ENCODE results near the gene VPS13D. TPM values are rescaled to one million over a fixed set of nuclear protein-coding genes. Genes with fewer than 3 reads are reported as not detected.

VPS13D gene
- total and polyA plus RNA-seq, 2 of the 4 experiments (the other 2 are of a cell fraction) = 9.0 to 16.3 TPM

- H3K4me2 ChIP-seq (ENCODE audit: low read depth, low read length) = no peak overlapping the region
- BruUV-seq (replicated peaks) = no TSS peak
- H4K20me1 ChIP-seq (ENCODE audit: insufficient read depth, low read length) = no peaks in the 10 kb centered on the region
- H2BK5ac ChIP-seq (ENCODE audit: low read depth, low read length, poor library complexity, severe bottlenecking) = no peak overlapping the region
- H4K5ac ChIP-seq (ENCODE audit: low read depth, low read length) = no peak overlapping the region
- H3K4me3 ChIP-seq (ENCODE audit: insufficient read depth, low read depth, low read length) = no peak overlapping the region
- POLR2A ChIA-PET (ENCODE audit: unreplicated experiment) = no interaction called here
- no peaks in the 10 kb centered on the region for H3K27me3 ChIP-seq (ENCODE audit: control insufficient read depth, insufficient read depth, low read length)
- H2BK120ac ChIP-seq (ENCODE audit: low read depth, low read length) = no peak overlapping the region
- H3K18ac ChIP-seq (ENCODE audit: low read depth, low read length) = no peak overlapping the region
- dilution Hi-C loops (cut with HindIII; ENCODE audit: low sequenced_read_pairs, unreplicated experiment) (no loop called here), in situ Hi-C loops (cut with MboI; ENCODE audit: low sequenced_read_pairs) (no loop called here), intact Hi-C loops (cut with micrococcal nuclease) (no loop called here)
- no peak for TF ChIP-seq RFX5 (IDR thresholded peaks at IDR 0.05; ENCODE audit: low read depth, low read length)
- TF ChIP-seq NFE2L2 (IDR thresholded peaks at IDR 0.05; ENCODE audit: low read depth, low read length) = no peak
- TF ChIP-seq USF2 (IDR thresholded peaks at IDR 0.05; ENCODE audit: low read depth, low read length) = no peak
- no peak for TF ChIP-seq CTCF (conservative IDR thresholded peaks at IDR 0.05; ENCODE audit: low read depth, low read length)
- no peak for TF ChIP-seq FOS (IDR thresholded peaks at IDR 0.05; ENCODE audit: low read depth, low read length)
- no peak for TF ChIP-seq RCOR1 (IDR thresholded peaks at IDR 0.05; ENCODE audit: insufficient replicate concordance, low read length)
- TF ChIP-seq MAFK (IDR thresholded peaks at IDR 0.05; ENCODE audit: low read depth, low read length) = no peak
- no peak for TF ChIP-seq RAD21 (IDR thresholded peaks at IDR 0.05; ENCODE audit: low read length)
- no peak for TF ChIP-seq MXI1 (IDR thresholded peaks at IDR 0.05; ENCODE audit: borderline replicate concordance, low read depth, low read length)
- no peak for TF ChIP-seq MAZ (IDR thresholded peaks at IDR 0.05; ENCODE audit: borderline replicate concordance, low read depth, low read length)
- no peak for TF ChIP-seq CHD1 (IDR thresholded peaks at IDR 0.05; ENCODE audit: low read depth, low read length)
- TF ChIP-seq POLR2A (IDR thresholded peaks at IDR 0.05; ENCODE audit: low read depth, low read length) = no peak
- no peak for TF ChIP-seq CEBPB (IDR thresholded peaks at IDR 0.05; ENCODE audit: low read depth, low read length)
- no peak for TF ChIP-seq BHLHE40 (IDR thresholded peaks at IDR 0.05; ENCODE audit: low read depth, low read length)
- H3K36me3 ChIP-seq (ENCODE audit: control insufficient read depth, insufficient read depth, low read length) = peaks cover 2% of the 10 kb centered on the region; the same call in 1 of the 2 replicates
- CTCF ChIA-PET = no interaction called here
- no peak overlapping the region for H2BK15ac ChIP-seq (ENCODE audit: low read depth, low read length)
- no peak overlapping the region for H3K4ac ChIP-seq (ENCODE audit: low read depth, low read length)
- peaks cover 4 to 8% of the 10 kb centered on the region in 2 experiments for H3K79me1 ChIP-seq (ENCODE audit: low read depth in 1 of 2, low read length in 2 of 2)
- H3K14ac ChIP-seq (replicated peaks; ENCODE audit: low read depth, low read length) = no peak overlapping the region
- no peaks in the 10 kb centered on the region for H3K9me3 ChIP-seq (ENCODE audit: control insufficient read depth, insufficient read depth, low read length)
- no peak for DNase-seq
- H3K23ac ChIP-seq (ENCODE audit: low read depth, low read length) = no peak overlapping the region
- no peak overlapping the region for H2AFZ ChIP-seq (replicated peaks; ENCODE audit: low read length, poor library complexity)
- H2AK9ac ChIP-seq (replicated peaks; ENCODE audit: low read depth, low read length, poor library complexity) = no peak overlapping the region
- no peak overlapping the region for H4K91ac ChIP-seq (ENCODE audit: insufficient read depth, low read depth, low read length)
- peaks cover 8% of the 10 kb centered on the region for H3K4me1 ChIP-seq (ENCODE audit: control insufficient read depth, insufficient read depth, low read length)
- no peak overlapping the region for H2BK20ac ChIP-seq (ENCODE audit: low read depth, low read length)
- H3K27ac ChIP-seq (ENCODE audit: insufficient read depth, low read length) = no peak overlapping the region
- no peak overlapping the region for H4K8ac ChIP-seq (ENCODE audit: low read depth in 2 of 2, low read length in 2 of 2)
- no peak overlapping the region for H2AK5ac ChIP-seq (ENCODE audit: low read depth, low read length)
- no peak overlapping the region for H3K9ac ChIP-seq (ENCODE audit: low read depth, low read length)
- peaks cover 5% of the 10 kb centered on the region for H3K9me1 ChIP-seq (ENCODE audit: insufficient read depth, low read length)
- no peak for ATAC-seq (ENCODE audit: low read depth)
- no peak overlapping the region for H3K56ac ChIP-seq (ENCODE audit: extremely low read depth, insufficient read depth, low read length)
Observed at GRCh38 chr1:12443151-12443550, 213.3 kb downstream of the VPS13D start.
